Stimulated activated memory B cell treated with anti-CD40 and anti-IgM and Interleukin-4, amounts not matched to agents 10 μg/mL and 1 μg/mL and 100 μg/mL, for 72 hours (primary cell): ENCODE data around the gene PDZRN4.
A peak's percentile ranks its signal among the peaks of the same experiment; 100 is the strongest.

Source experiments
- ATAC-seq: fragments of 150-1000 bp; cut with Tn5 transposase; 2 replicates; pipeline ENCODE4 v1.10.0; 2021
- H3K27ac Mint-ChIP-seq: one replicate; pipeline ENCODE4 v1.8.0; 2022; ENCODE audit warnings: mild to moderate bottlenecking, mixed read lengths
- H3K27me3 Mint-ChIP-seq: one replicate; pipeline ENCODE4 v1.8.0; 2022; ENCODE audit warnings: mixed read lengths
- H3K36me3 Mint-ChIP-seq: one replicate; pipeline ENCODE4 v1.8.0; 2022; ENCODE audit warnings: mixed read lengths
- H3K4me1 Mint-ChIP-seq: one replicate; pipeline ENCODE4 v1.8.0; 2022; ENCODE audit warnings: mixed read lengths
- H3K4me3 Mint-ChIP-seq: one replicate; pipeline ENCODE4 v1.8.0; 2022; ENCODE audit warnings: mild to moderate bottlenecking, moderate library complexity, mixed read lengths
- H3K9me3 Mint-ChIP-seq: one replicate; pipeline ENCODE4 v1.8.0; 2022; ENCODE audit warnings: mixed read lengths

The PDZRN4 gene

GRCh38 chr12:41504976-41505375, 316.9 kb downstream of the PDZRN4 start:
- no peaks in the 10 kb centered on the region for H3K36me3 Mint-ChIP-seq
- no peak for ATAC-seq
- no peaks in the 10 kb centered on the region for H3K9me3 Mint-ChIP-seq
- no peaks in the 10 kb centered on the region for H3K4me1 Mint-ChIP-seq
- peaks cover 8% of the 10 kb centered on the region for H3K27me3 Mint-ChIP-seq
- H3K4me3 Mint-ChIP-seq: no peak overlapping the region
- no peak overlapping the region for H3K27ac Mint-ChIP-seq

- Mint-ChIP-seq H3K27ac (no peak overlapping the region), H3K9me3 (no peaks in the 10 kb centered on the region), H3K36me3 (no peaks in the 10 kb centered on the region), H3K4me1 (peaks cover 3% of the 10 kb centered on the region), H3K27me3 (peaks cover 8% of the 10 kb centered on the region), H3K4me3 (no peak overlapping the region)
- no peak for ATAC-seq
These were observed 319.2 kb downstream of the PDZRN4 start for GRCh38 chr12:41507286-41507685.

GRCh38 chr12:41509271-41510055, 321.3 kb downstream of the PDZRN4 start:
- peak overlapping the region; percentile 57 for H3K27ac Mint-ChIP-seq
- no peaks in the 10 kb centered on the region for H3K9me3 Mint-ChIP-seq
- peaks cover 6% of the 10 kb centered on the region for H3K4me1 Mint-ChIP-seq
- H3K27me3 Mint-ChIP-seq: peaks cover 8% of the 10 kb centered on the region
- H3K4me3 Mint-ChIP-seq: no peak overlapping the region
- no peaks in the 10 kb centered on the region for H3K36me3 Mint-ChIP-seq
- no peak for ATAC-seq

GRCh38 chr12:41510470-41510869, 322.4 kb downstream of the PDZRN4 start:
- no peaks in the 10 kb centered on the region for H3K9me3 Mint-ChIP-seq
- peaks cover 6% of the 10 kb centered on the region for H3K4me1 Mint-ChIP-seq
- H3K36me3 Mint-ChIP-seq: no peaks in the 10 kb centered on the region
- ATAC-seq: peak; percentile 65
- H3K4me3 Mint-ChIP-seq: no peak overlapping the region
- no peak overlapping the region for H3K27ac Mint-ChIP-seq
- H3K27me3 Mint-ChIP-seq: peaks cover under 1% of the 10 kb centered on the region

- ATAC-seq: no peak
- Mint-ChIP-seq H3K4me3 (no peak overlapping the region), H3K9me3 (no peaks in the 10 kb centered on the region)
These were observed 323.1 kb downstream of the PDZRN4 start for GRCh38 chr12:41511247-41511646.

GRCh38 chr12:41512497-41512896, 324.4 kb downstream of the PDZRN4 start:
- no peaks in the 10 kb centered on the region for H3K36me3 Mint-ChIP-seq
- ATAC-seq: no peak
- H3K27me3 Mint-ChIP-seq: no peaks in the 10 kb centered on the region

More at GRCh38 chr12:41511247-41511646, 323.1 kb downstream of the PDZRN4 start:
- H3K27ac Mint-ChIP-seq: no peak overlapping the region
- H3K36me3 Mint-ChIP-seq: no peaks in the 10 kb centered on the region
- H3K27me3 Mint-ChIP-seq: no peaks in the 10 kb centered on the region
- H3K4me1 Mint-ChIP-seq: peaks cover 6% of the 10 kb centered on the region

GRCh38 chr12:41514021-41514777, 326.1 kb downstream of the PDZRN4 start:
- Mint-ChIP-seq H3K27me3 (no peaks in the 10 kb centered on the region), H3K9me3 (no peaks in the 10 kb centered on the region), H3K36me3 (no peaks in the 10 kb centered on the region)

More at GRCh38 chr12:41512497-41512896, 324.4 kb downstream of the PDZRN4 start:
- Mint-ChIP-seq H3K9me3 (no peaks in the 10 kb centered on the region), H3K27ac (no peak overlapping the region), H3K4me1 (peaks cover 6% of the 10 kb centered on the region), H3K4me3 (no peak overlapping the region)

GRCh38 chr12:41514907-41515306, 326.8 kb downstream of the PDZRN4 start:
- no peaks in the 10 kb centered on the region for H3K36me3 Mint-ChIP-seq
- ATAC-seq: no peak
- H3K27me3 Mint-ChIP-seq: no peaks in the 10 kb centered on the region
- H3K4me3 Mint-ChIP-seq: no peak overlapping the region
- no peak overlapping the region for H3K27ac Mint-ChIP-seq
- no peaks in the 10 kb centered on the region for H3K9me3 Mint-ChIP-seq
- H3K4me1 Mint-ChIP-seq: peaks cover 10% of the 10 kb centered on the region

More at GRCh38 chr12:41514021-41514777, 326.1 kb downstream of the PDZRN4 start:
- H3K4me3 Mint-ChIP-seq: no peak overlapping the region
- H3K4me1 Mint-ChIP-seq: peaks cover 6% of the 10 kb centered on the region
- no peak for ATAC-seq
- no peak overlapping the region for H3K27ac Mint-ChIP-seq

GRCh38 chr12:41515953-41516352, 327.8 kb downstream of the PDZRN4 start:
- no peak overlapping the region for H3K27ac Mint-ChIP-seq
- ATAC-seq: no peak
- H3K4me3 Mint-ChIP-seq: no peak overlapping the region
- H3K9me3 Mint-ChIP-seq: no peaks in the 10 kb centered on the region
- no peaks in the 10 kb centered on the region for H3K36me3 Mint-ChIP-seq
- H3K4me1 Mint-ChIP-seq: peaks cover 12% of the 10 kb centered on the region
- no peaks in the 10 kb centered on the region for H3K27me3 Mint-ChIP-seq

GRCh38 chr12:41520869-41521268, 332.7 kb downstream of the PDZRN4 start:
- Mint-ChIP-seq H3K4me1 (peaks cover 21% of the 10 kb centered on the region), H3K36me3 (no peaks in the 10 kb centered on the region), H3K27ac (no peak overlapping the region), H3K4me3 (no peak overlapping the region), H3K9me3 (no peaks in the 10 kb centered on the region), H3K27me3 (no peaks in the 10 kb centered on the region)
- ATAC-seq: no peak

- Mint-ChIP-seq H3K27ac (peak overlapping the region; percentile 77), H3K4me3 (no peak overlapping the region), H3K27me3 (no peaks in the 10 kb centered on the region), H3K36me3 (no peaks in the 10 kb centered on the region), H3K4me1 (peaks cover 21% of the 10 kb centered on the region), H3K9me3 (no peaks in the 10 kb centered on the region)
- no peak for ATAC-seq
These were observed 333.8 kb downstream of the PDZRN4 start for GRCh38 chr12:41521872-41522379.

- Mint-ChIP-seq H3K27me3 (no peaks in the 10 kb centered on the region), H3K27ac (no peak overlapping the region), H3K36me3 (no peaks in the 10 kb centered on the region), H3K4me3 (no peak overlapping the region), H3K4me1 (peaks cover 15% of the 10 kb centered on the region), H3K9me3 (no peaks in the 10 kb centered on the region)
- no peak for ATAC-seq
These were observed 338.9 kb downstream of the PDZRN4 start for GRCh38 chr12:41527062-41527461.

GRCh38 chr12:41527534-41528116, 339.5 kb downstream of the PDZRN4 start:
- Mint-ChIP-seq H3K4me1 (peaks cover 10% of the 10 kb centered on the region), H3K4me3 (no peak overlapping the region), H3K36me3 (no peaks in the 10 kb centered on the region), H3K27me3 (no peaks in the 10 kb centered on the region), H3K9me3 (no peaks in the 10 kb centered on the region), H3K27ac (no peak overlapping the region)
- no peak for ATAC-seq

GRCh38 chr12:41528874-41529273, 340.8 kb downstream of the PDZRN4 start:
- Mint-ChIP-seq H3K4me3 (no peak overlapping the region), H3K27me3 (no peaks in the 10 kb centered on the region), H3K36me3 (no peaks in the 10 kb centered on the region), H3K27ac (no peak overlapping the region), H3K9me3 (no peaks in the 10 kb centered on the region), H3K4me1 (no peaks in the 10 kb centered on the region)
- ATAC-seq: no peak

- H3K4me1 Mint-ChIP-seq: no peaks in the 10 kb centered on the region
- no peak for ATAC-seq
- H3K36me3 Mint-ChIP-seq: no peaks in the 10 kb centered on the region
- no peaks in the 10 kb centered on the region for H3K27me3 Mint-ChIP-seq
- no peaks in the 10 kb centered on the region for H3K9me3 Mint-ChIP-seq
- H3K27ac Mint-ChIP-seq: no peak overlapping the region
- no peak overlapping the region for H3K4me3 Mint-ChIP-seq
These were observed 342.3 kb downstream of the PDZRN4 start for GRCh38 chr12:41530441-41530840.
